ENCODE data around the gene GRPEL1.
"Not testable (repeated sequence)": the region's sequence is repeated elsewhere in the genome, so short reads cannot be mapped to it uniquely, and the experiment has no call there.

Gene GRPEL1

DNA sequence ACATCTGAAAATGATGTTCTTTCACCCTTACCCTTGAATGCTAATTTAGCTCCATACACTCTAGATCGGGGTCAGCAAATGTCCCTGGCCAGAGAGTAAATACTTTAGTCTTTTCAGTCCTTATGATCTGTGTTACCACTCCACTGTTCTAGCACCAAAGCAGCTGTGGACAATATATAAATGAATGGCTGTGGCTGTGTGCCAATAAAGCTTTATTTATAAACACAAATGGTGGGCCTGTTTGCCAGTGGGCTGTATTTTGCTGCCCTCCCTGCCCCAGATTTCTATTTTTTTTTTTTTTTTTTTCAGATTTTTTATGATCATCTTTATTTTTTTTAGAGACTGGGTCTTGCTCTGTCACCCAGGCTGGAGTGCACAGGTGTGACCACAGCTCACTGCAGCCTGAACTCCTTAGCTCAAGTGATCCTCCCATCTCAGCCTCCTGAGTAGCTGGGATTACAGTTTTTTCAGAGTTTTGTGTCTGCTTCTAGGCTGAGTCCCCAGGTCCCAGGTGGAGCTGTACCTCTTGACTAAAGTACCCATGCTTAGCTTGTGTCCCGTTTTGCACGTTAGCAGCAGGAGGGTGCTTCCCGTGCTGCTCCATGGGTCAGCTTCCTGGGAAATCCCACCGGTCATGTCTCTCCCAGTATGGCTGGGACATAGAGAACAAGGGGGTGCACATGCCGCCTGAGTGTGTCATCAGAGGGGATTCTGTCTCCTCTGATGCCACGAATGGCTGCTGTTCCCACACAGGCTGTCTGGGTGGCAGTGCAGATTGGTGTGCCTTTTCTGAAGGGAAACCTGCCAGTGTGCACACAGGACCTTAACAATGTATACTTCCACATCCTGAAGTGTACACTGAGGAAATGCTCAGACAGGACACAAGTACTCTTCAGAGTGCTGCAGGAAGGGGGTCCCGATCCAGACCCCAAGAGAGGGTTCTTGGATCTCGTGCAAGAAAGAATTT lies 16.0 kb upstream of the GRPEL1 start:
- H3K36me3 ChIP-seq (ENCODE audit: control insufficient read depth in 2 of 2, insufficient read depth in 1 of 2, low read length in 2 of 2) = no peaks in the 10 kb centered on the region
- CTCF ChIA-PET = interaction anchor here (0.6 to 8.3 kb wide), 12 partner anchors 8 to 537 kb away, joined by 3 to 69 read pairs (median 4); partner anchors contain the start of gene GRPEL1

DNA sequence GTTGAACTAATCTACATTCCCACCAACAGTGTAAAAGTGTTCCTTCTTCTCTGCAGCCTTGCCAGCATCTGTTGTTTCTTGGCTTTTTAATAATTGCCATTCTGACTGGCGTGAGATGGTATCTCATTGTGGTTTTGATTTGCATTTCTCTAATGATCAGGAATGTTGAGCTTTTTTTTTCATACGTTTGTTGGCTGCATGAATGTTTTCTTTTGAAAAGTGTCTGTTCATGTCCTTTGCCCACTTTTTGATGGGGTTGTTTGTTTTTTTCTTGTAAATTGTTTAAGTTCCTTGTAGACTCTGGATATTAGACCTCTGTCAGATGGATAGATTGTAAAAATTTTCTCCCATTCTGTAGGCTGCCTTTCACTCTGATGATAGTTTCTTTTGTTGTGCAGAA lies 12.0 kb upstream of the GRPEL1 start:
- H3K4me3 ChIP-seq (ENCODE audit: low read depth, low read length); H3K4me1 ChIP-seq (ENCODE audit: control insufficient read depth, insufficient read depth, low read length); POLR2A ChIA-PET; H3K36me3 ChIP-seq (ENCODE audit: control insufficient read depth in 2 of 2, insufficient read depth in 1 of 2, low read length in 2 of 2); H3K27ac ChIP-seq (ENCODE audit: extremely low read depth, low read depth, low read length); H3K9me3 ChIP-seq (ENCODE audit: control insufficient read depth, insufficient read depth, low read depth, low read length): not testable (repeated sequence)
- CTCF ChIA-PET = interaction anchor here (0.6 to 8.3 kb wide), 5 partner anchors 11 to 349 kb away, joined by 3 to 69 read pairs (median 3); partner anchors contain the start of gene GRPEL1

More for the DNA sequence above, 16.0 kb upstream of the GRPEL1 start:
- Histone ChIP-seq H3K9me3 (ENCODE audit: control insufficient read depth, insufficient read depth, low read depth, low read length) (no peaks in the 10 kb centered on the region), H3K4me3 (ENCODE audit: low read depth, low read length) (no peak overlapping the region), H3K4me1 (ENCODE audit: control insufficient read depth, insufficient read depth, low read length) (no peaks in the 10 kb centered on the region), H3K27ac (ENCODE audit: extremely low read depth, low read depth, low read length) (no peak overlapping the region)
- TF ChIP-seq ZNF175 (tag by site-specific recombination; IDR thresholded peaks at IDR 0.05) (no peak), FEZF1 (tag by site-specific recombination; IDR thresholded peaks at IDR 0.05) (no peak), ZNF639 (tag by site-specific recombination; IDR thresholded peaks at IDR 0.05) (no peak)
- POLR2A ChIA-PET = interaction anchor here (1.0 kb wide), 1 partner anchor 16 kb away, joined by 5 read pairs; the partner anchor contains the start of gene GRPEL1

DNA sequence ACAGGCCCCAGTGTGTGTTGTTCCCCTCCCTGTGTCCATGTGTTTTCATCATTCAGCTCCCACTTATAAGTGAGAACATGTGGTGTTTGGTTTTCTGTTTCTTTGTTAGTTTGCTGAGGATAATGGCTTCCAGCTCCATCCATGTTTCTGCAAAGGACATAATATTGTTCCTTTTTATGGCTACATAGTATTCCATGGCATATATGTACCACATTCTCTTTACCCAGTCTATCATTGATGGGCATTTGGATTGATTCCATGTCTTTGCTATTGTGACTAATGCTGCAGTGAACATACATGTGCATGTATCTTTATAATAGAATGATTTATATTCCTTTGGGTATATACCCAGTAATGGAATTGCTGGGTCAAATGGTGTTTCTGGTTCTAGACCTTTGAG lies 11.6 kb upstream of the GRPEL1 start:
- TF ChIP-seq ZNF146 (tag by site-specific recombination; IDR thresholded peaks at IDR 0.05) = peak; percentile 71
- H3K36me3 ChIP-seq (ENCODE audit: control insufficient read depth in 2 of 2, insufficient read depth in 1 of 2, low read length in 2 of 2); POLR2A ChIA-PET; H3K4me1 ChIP-seq (ENCODE audit: control insufficient read depth, insufficient read depth, low read length); H3K4me3 ChIP-seq (ENCODE audit: low read depth, low read length); H3K9me3 ChIP-seq (ENCODE audit: control insufficient read depth, insufficient read depth, low read depth, low read length); H3K27ac ChIP-seq (ENCODE audit: extremely low read depth, low read depth, low read length): not testable (repeated sequence)
- CTCF ChIA-PET = interaction anchor here (0.6 to 8.3 kb wide), 5 partner anchors 11 to 359 kb away, joined by 3 to 69 read pairs (median 3); partner anchors contain the start of gene GRPEL1

GRCh38 chr4:7078025-7078424 lies 10.2 kb upstream of the GRPEL1 start:
- Histone ChIP-seq H3K27ac (ENCODE audit: extremely low read depth, low read depth, low read length) (no peak overlapping the region), H3K4me3 (ENCODE audit: low read depth, low read length) (no peak overlapping the region), H3K4me1 (ENCODE audit: control insufficient read depth, insufficient read depth, low read length) (no peaks in the 10 kb centered on the region), H3K9me3 (ENCODE audit: control insufficient read depth, insufficient read depth, low read depth, low read length) (no peaks in the 10 kb centered on the region), H3K36me3 (ENCODE audit: control insufficient read depth in 2 of 2, insufficient read depth in 1 of 2, low read length in 2 of 2) (no peaks in the 10 kb centered on the region)
- CTCF ChIA-PET = interaction anchor here (1.0 kb wide), 1 partner anchor 438 kb away, joined by 3 read pairs; the partner anchor contains the start of gene MRFAP1
- TF ChIP-seq PATZ1 (tag by site-specific recombination; IDR thresholded peaks at IDR 0.05) (no peak), ZNF501 (tag by site-specific recombination; IDR thresholded peaks at IDR 0.05) (no peak), ZNF449 (tag by site-specific recombination; IDR thresholded peaks at IDR 0.05) (no peak)
- POLR2A ChIA-PET = interaction anchor here (1.4 kb wide), 1 partner anchor 10 kb away, joined by 3 read pairs; the partner anchor contains the start of gene GRPEL1

Measured in HEK293 (cell line).